HepG2 (cell line): Measurements from ENCODE around the gene PRPSAP2. TPM values are rescaled to one million over a fixed set of nuclear protein-coding genes. Genes with fewer than 3 reads are reported as not detected.

Experiments
- HIVEP1 ChIP-seq: sonication (generic); formaldehyde crosslinking; IDR thresholded peaks from 2 replicates; pipeline ENCODE4 v1.4.0; 2020; ENCODE audit warnings: mild to moderate bottlenecking, missing genetic modification reagents
- IKZF4 ChIP-seq: sonication (generic); formaldehyde crosslinking; IDR thresholded peaks from 2 replicates; pipeline ENCODE4 v1.5.1; 2020; ENCODE audit warnings: borderline replicate concordance, mild to moderate bottlenecking, low read depth, missing genetic modification reagents; ENCODE audit errors: not compliant biosample characterization
- KLF9 ChIP-seq: IDR thresholded peaks from 2 replicates; pipeline ENCODE4 v1.6.1; 2016; ENCODE audit warnings: low read depth
- MTA1 ChIP-seq: sonication (generic); formaldehyde crosslinking; IDR thresholded peaks from 2 replicates; pipeline ENCODE4 v1.4.0; 2020; ENCODE audit warnings: missing genetic modification reagents, mild to moderate bottlenecking, borderline replicate concordance
- NFKB2 ChIP-seq: sonication (generic); formaldehyde crosslinking; IDR thresholded peaks from 2 replicates; pipeline ENCODE4 v1.4.0; 2020; ENCODE audit warnings: missing genetic modification reagents, borderline replicate concordance
- PITX1 ChIP-seq: sonication (generic); formaldehyde crosslinking; IDR thresholded peaks from 2 replicates; pipeline ENCODE4 v1.5.1; 2020; ENCODE audit warnings: mild to moderate bottlenecking, missing genetic modification reagents
- REXO4 ChIP-seq: sonication (generic); formaldehyde crosslinking; IDR thresholded peaks from 2 replicates; pipeline ENCODE4 v1.8.0; 2022; ENCODE audit warnings: missing genetic modification reagents, mild to moderate bottlenecking, borderline replicate concordance
- SALL2 ChIP-seq: sonication (generic); formaldehyde crosslinking; IDR thresholded peaks from 2 replicates; pipeline ENCODE4 v1.8.1; 2023; ENCODE audit warnings: mild to moderate bottlenecking, missing genetic modification reagents, inconsistent platforms
- SIN3A ChIP-seq: IDR thresholded peaks from 2 replicates; pipeline ENCODE4 v1.6.1; 2011; ENCODE audit warnings: low read depth, mild to moderate bottlenecking, control low read depth, low read length, borderline replicate concordance
- SMYD3 ChIP-seq: sonication (generic); formaldehyde crosslinking; IDR thresholded peaks from 2 replicates; pipeline ENCODE4 v1.8.1; 2023; ENCODE audit warnings: mild to moderate bottlenecking, missing genetic modification reagents
- SOX13 ChIP-seq, 3 experiments: fragments of 450-650 bp in 1 of 3; sonication (generic) in 1 of 3; formaldehyde crosslinking in 1 of 3; IDR thresholded peaks in 2 of 3; conservative IDR thresholded peaks in 1 of 3; 2 replicates each; pipeline versions ENCODE4 v1.5.0 to v1.6.1; 2016 to 2020; ENCODE audit warnings: antibody characterized with exemption in 1 of 3, mild to moderate bottlenecking in 1 of 3, missing compliant biosample characterization in 1 of 3, missing genetic modification reagents in 1 of 3, moderate library complexity in 1 of 3
- THAP9 ChIP-seq: sonication (generic); formaldehyde crosslinking; IDR thresholded peaks from 2 replicates; pipeline ENCODE4; 2020; ENCODE audit warnings: missing genetic modification reagents, mild to moderate bottlenecking, borderline replicate concordance
- ZBTB8A ChIP-seq: sonication (generic); formaldehyde crosslinking; IDR thresholded peaks from 2 replicates; pipeline ENCODE4 v1.4.0; 2020; ENCODE audit warnings: mild to moderate bottlenecking, low read depth, missing genetic modification reagents, borderline replicate concordance
- ZNF275 ChIP-seq: sonication (generic); formaldehyde crosslinking; IDR thresholded peaks from 2 replicates; pipeline ENCODE4 v1.8.0; 2022; ENCODE audit warnings: missing genetic modification reagents, mild to moderate bottlenecking, inconsistent platforms, borderline replicate concordance
- ZNF333 ChIP-seq: sonication (generic); formaldehyde crosslinking; IDR thresholded peaks from 2 replicates; pipeline ENCODE4 v1.4.0; 2020; ENCODE audit warnings: mild to moderate bottlenecking, missing genetic modification reagents, borderline replicate concordance
- ZNF552 ChIP-seq: sonication (generic); formaldehyde crosslinking; IDR thresholded peaks from 2 replicates; pipeline ENCODE4 v1.9.0; 2022; ENCODE audit warnings: missing genetic modification reagents, mild to moderate bottlenecking, borderline replicate concordance
- ZNF660 ChIP-seq: sonication (generic); formaldehyde crosslinking; IDR thresholded peaks from 2 replicates; pipeline ENCODE4 v1.5.1; 2020; ENCODE audit warnings: mild to moderate bottlenecking, low read depth, missing genetic modification reagents, borderline replicate concordance
- polyA plus RNA-seq, 8 experiments: library from polyadenylated mRNA; depleted of rRNA in 3 of 8; stranded (reverse) in 7 of 8; unstranded in 1 of 8; fragments of >200 nt; fragmentation: Illumina TruSeq in 4 of 8; extraction: Trizol in 4 of 8; gene quantifications; 2 replicates each; pipeline versions ENCODE4 v1.2.1 to v1.2.3, GENCODE V29; 2011 to 2016; ENCODE audit warnings: low read depth in 4 of 8, missing spikeins in 1 of 8, mixed read lengths in 1 of 8; ENCODE audit not compliant: insufficient read depth in 1 of 8
- total RNA-seq, 5 experiments: library from RNA; depleted of rRNA; stranded (reverse); fragments of >200 nt; fragmentation: Illumina TruSeq; extraction: Trizol; gene quantifications; 2 replicates each; pipeline ENCODE4 v1.2.3, GENCODE V29; 2016; ENCODE audit warnings: low read depth in 1 of 5
- TF ChIP-seq, protein P1 (sequence below): sonication (generic); formaldehyde crosslinking; IDR thresholded peaks from 2 replicates; pipeline ENCODE4 v1.4.0; 2020; ENCODE audit warnings: missing genetic modification reagents
- TF ChIP-seq, protein P2 (sequence below): sonication (generic); formaldehyde crosslinking; IDR thresholded peaks from 2 replicates; pipeline ENCODE4 v1.4.0; 2020; ENCODE audit warnings: missing genetic modification reagents

The PRPSAP2 gene
- total and polyA plus RNA-seq, 2 of the 13 experiments (the other 11 are each of a cell fraction or from before 2014, with no cell fraction given) = 34.0 to 58.9 TPM

- TF ChIP-seq, protein P1, sequence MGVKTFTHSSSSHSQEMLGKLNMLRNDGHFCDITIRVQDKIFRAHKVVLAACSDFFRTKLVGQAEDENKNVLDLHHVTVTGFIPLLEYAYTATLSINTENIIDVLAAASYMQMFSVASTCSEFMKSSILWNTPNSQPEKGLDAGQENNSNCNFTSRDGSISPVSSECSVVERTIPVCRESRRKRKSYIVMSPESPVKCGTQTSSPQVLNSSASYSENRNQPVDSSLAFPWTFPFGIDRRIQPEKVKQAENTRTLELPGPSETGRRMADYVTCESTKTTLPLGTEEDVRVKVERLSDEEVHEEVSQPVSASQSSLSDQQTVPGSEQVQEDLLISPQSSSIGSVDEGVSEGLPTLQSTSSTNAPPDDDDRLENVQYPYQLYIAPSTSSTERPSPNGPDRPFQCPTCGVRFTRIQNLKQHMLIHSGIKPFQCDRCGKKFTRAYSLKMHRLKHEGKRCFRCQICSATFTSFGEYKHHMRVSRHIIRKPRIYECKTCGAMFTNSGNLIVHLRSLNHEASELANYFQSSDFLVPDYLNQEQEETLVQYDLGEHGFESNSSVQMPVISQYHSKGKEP (CRISPR knock-in tag) = no peak
- TF ChIP-seq REXO4 = no peak
- TF ChIP-seq THAP9 = peak; percentile 75; the same call in 1 of the 2 replicates
- no peak for TF ChIP-seq ZBTB8A
- no peak for TF ChIP-seq HIVEP1
- no peak for TF ChIP-seq MTA1 (CRISPR knock-in tag)
- no peak for TF ChIP-seq ZNF660 (CRISPR knock-in tag)
- TF ChIP-seq, protein P2, sequence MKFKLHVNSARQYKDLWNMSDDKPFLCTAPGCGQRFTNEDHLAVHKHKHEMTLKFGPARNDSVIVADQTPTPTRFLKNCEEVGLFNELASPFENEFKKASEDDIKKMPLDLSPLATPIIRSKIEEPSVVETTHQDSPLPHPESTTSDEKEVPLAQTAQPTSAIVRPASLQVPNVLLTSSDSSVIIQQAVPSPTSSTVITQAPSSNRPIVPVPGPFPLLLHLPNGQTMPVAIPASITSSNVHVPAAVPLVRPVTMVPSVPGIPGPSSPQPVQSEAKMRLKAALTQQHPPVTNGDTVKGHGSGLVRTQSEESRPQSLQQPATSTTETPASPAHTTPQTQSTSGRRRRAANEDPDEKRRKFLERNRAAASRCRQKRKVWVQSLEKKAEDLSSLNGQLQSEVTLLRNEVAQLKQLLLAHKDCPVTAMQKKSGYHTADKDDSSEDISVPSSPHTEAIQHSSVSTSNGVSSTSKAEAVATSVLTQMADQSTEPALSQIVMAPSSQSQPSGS (CRISPR knock-in tag) = 0 out of 2 replicates have a peak, but pooled peaks have one; percentile 12
- TF ChIP-seq PITX1 (CRISPR knock-in tag) = no peak
- TF ChIP-seq IKZF4 (CRISPR knock-in tag) = peak; percentile 56
- TF ChIP-seq KLF9 (CRISPR knock-in tag) = no peak
- no peak for TF ChIP-seq ZNF275 (CRISPR knock-in tag)
- no peak for TF ChIP-seq SMYD3 (CRISPR knock-in tag)
- no peak for TF ChIP-seq ZNF552
- TF ChIP-seq ZNF333 = no peak
- TF ChIP-seq SALL2 (CRISPR knock-in tag) = 0 out of 2 replicates have a peak, but pooled peaks have one; percentile 59
- TF ChIP-seq SOX13 (IDR thresholded peaks at IDR 0.05) = no peak
- TF ChIP-seq SOX13 (CRISPR knock-in tag; conservative IDR thresholded peaks at IDR 0.05 in 1 of 2, IDR thresholded peaks at IDR 0.05 in 1 of 2) = no peak
- TF ChIP-seq SIN3A = no peak
- peak; percentile 45; the same call in 1 of the 2 replicates for TF ChIP-seq NFKB2 (CRISPR knock-in tag)
Measured at GRCh38 chr17:18855831-18856569, 1.9 kb upstream of the PRPSAP2 start (continued).
